ENCODE measurements around the gene MAP3K7CL.

DNA sequence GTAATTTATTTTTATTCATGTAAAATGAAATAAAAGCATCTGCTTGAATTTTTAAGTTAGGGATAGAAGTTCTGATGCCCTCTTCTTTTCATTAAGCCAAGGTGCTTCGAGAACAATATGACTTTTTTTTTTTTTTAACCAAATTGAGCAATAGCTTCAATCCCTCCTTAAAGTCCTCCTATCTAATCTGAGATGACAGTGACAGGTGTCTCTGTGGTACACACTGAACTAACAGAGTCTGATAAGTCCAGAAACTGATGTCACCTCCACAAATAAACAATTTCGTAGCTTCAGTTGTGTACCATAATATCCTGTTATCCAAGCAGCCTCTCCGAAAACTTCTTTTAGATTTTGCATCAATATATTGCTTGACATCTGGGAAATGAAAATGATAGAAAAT, 23.8 kb downstream of the MAP3K7CL start:
- TF ChIP-seq FOXA2 (IDR thresholded peaks at IDR 0.05): no peak
- no peak for TF ChIP-seq JUND (IDR thresholded peaks at IDR 0.05)
- no peak for TF ChIP-seq HNF4A (conservative IDR thresholded peaks at IDR 0.05)
- TF ChIP-seq, protein P1, sequence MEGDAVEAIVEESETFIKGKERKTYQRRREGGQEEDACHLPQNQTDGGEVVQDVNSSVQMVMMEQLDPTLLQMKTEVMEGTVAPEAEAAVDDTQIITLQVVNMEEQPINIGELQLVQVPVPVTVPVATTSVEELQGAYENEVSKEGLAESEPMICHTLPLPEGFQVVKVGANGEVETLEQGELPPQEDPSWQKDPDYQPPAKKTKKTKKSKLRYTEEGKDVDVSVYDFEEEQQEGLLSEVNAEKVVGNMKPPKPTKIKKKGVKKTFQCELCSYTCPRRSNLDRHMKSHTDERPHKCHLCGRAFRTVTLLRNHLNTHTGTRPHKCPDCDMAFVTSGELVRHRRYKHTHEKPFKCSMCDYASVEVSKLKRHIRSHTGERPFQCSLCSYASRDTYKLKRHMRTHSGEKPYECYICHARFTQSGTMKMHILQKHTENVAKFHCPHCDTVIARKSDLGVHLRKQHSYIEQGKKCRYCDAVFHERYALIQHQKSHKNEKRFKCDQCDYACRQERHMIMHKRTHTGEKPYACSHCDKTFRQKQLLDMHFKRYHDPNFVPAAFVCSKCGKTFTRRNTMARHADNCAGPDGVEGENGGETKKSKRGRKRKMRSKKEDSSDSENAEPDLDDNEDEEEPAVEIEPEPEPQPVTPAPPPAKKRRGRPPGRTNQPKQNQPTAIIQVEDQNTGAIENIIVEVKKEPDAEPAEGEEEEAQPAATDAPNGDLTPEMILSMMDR (IDR thresholded peaks at IDR 0.05; ENCODE audit: low read depth, low read length, missing input control): no peak
- TF ChIP-seq FOXA1 (IDR thresholded peaks at IDR 0.05): no peak
- TF ChIP-seq TAF1 (conservative IDR thresholded peaks at IDR 0.05): no peak
- no peak for TF ChIP-seq SP1 (IDR thresholded peaks at IDR 0.05)
